ENCODE results near the gene DLGAP1.

The DLGAP1 gene

GRCh38 chr18:4157352-4157751 is 297.8 kb downstream of the DLGAP1 start:
- no peak for TF ChIP-seq CTCF (IDR thresholded peaks at IDR 0.05; ENCODE audit: borderline replicate concordance, insufficient read depth, low read depth, low read length)
- H3K4me3 ChIP-seq (ENCODE audit: low read depth, low read length): no peak overlapping the region

GRCh38 chr18:4146797-4147196 is 308.3 kb downstream of the DLGAP1 start:
- no peak overlapping the region for H3K4me3 ChIP-seq (ENCODE audit: low read depth, low read length)
- no peak for TF ChIP-seq CTCF (IDR thresholded peaks at IDR 0.05; ENCODE audit: borderline replicate concordance, insufficient read depth, low read depth, low read length)

GRCh38 chr18:4144201-4144600 is 310.9 kb downstream of the DLGAP1 start:
- H3K4me3 ChIP-seq (ENCODE audit: low read depth, low read length): no peak overlapping the region
- no peak for TF ChIP-seq CTCF (IDR thresholded peaks at IDR 0.05; ENCODE audit: borderline replicate concordance, insufficient read depth, low read depth, low read length)

GRCh38 chr18:4143585-4143984 is 311.5 kb downstream of the DLGAP1 start:
- H3K4me3 ChIP-seq (ENCODE audit: low read depth, low read length): no peak overlapping the region
- no peak for TF ChIP-seq CTCF (IDR thresholded peaks at IDR 0.05; ENCODE audit: borderline replicate concordance, insufficient read depth, low read depth, low read length)

- TF ChIP-seq CTCF (IDR thresholded peaks at IDR 0.05; ENCODE audit: borderline replicate concordance, insufficient read depth, low read depth, low read length): no peak
- H3K4me3 ChIP-seq (ENCODE audit: low read depth, low read length): no peak overlapping the region
Observed at GRCh38 chr18:4142876-4143275, 312.2 kb downstream of the DLGAP1 start.

- no peak for TF ChIP-seq CTCF (IDR thresholded peaks at IDR 0.05; ENCODE audit: borderline replicate concordance, insufficient read depth, low read depth, low read length)
- no peak overlapping the region for H3K4me3 ChIP-seq (ENCODE audit: low read depth, low read length)
Observed at GRCh38 chr18:4134700-4135099, 320.4 kb downstream of the DLGAP1 start.

- H3K4me3 ChIP-seq (ENCODE audit: low read depth, low read length): no peak overlapping the region
- TF ChIP-seq CTCF (IDR thresholded peaks at IDR 0.05; ENCODE audit: borderline replicate concordance, insufficient read depth, low read depth, low read length): no peak
Observed at GRCh38 chr18:4130734-4131719, 324.1 kb downstream of the DLGAP1 start.

All from GM12875 (cell line).